ENCODE data around the gene DLGAP1. TPM values are rescaled to one million over a fixed set of nuclear protein-coding genes. Genes with fewer than 3 reads are reported as not detected.
A peak's percentile ranks its signal among the peaks of the same experiment; 100 is the strongest.

DLGAP1 gene
- total RNA-seq, 1 experiment from 2014 or later = 0.39 TPM

DNA sequence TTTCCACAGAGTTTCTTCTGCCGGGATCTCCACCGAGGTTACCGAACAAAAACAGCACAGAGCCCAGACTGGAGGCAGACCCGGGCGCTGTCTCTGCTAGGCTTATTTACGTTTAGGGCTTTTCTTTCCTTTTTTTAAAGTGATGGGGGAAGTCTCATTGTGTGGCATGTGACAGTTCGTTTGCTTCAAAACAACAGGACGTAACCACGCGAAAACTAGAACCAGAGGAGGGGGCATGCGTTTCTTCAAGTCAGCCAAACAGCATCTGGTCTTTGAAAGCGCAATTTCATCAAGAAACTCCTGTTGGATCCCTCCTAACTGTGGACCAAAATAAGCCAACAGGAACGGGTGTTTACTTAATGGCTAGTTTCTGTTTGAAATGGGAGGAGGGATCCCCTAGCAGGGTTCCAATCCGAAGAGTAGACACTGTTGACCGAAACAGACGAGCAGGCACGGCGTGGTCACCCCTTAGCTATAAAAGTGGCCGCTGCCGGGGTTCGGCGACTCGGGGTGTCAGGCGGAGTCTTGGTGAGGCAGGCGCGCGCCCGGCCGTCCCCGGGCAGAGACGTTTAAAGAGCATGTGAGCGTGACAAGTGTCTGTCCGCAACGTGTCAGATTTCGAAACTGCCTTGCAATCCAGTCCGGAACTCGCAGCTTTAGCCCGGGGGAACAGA, 1006.1 kb downstream of the DLGAP1 start:
- H3K27me3 ChIP-seq (ENCODE audit: insufficient read depth, low read length) = no peaks in the 10 kb centered on the region
- no peaks in the 10 kb centered on the region for H3K9me3 ChIP-seq (ENCODE audit: control insufficient read depth in 1 of 2, insufficient read depth in 1 of 2, low read depth in 1 of 2, low read length in 2 of 2)
- peaks cover 29 to 53% of the 10 kb centered on the region in 2 experiments for H3K4me1 ChIP-seq (ENCODE audit: control insufficient read depth in 1 of 2, insufficient read depth in 2 of 2, low read length in 2 of 2)
- intact Hi-C loops (cut with micrococcal nuclease) = loop anchor here (1.0 to 10.0 kb wide), 6 partner anchors 64 to 217 kb away; partner anchors contain the start of gene MYL12B
- no peak overlapping the region for H2AFZ ChIP-seq (ENCODE audit: low read depth, low read length, poor library complexity, severe bottlenecking)
- H3K79me2 ChIP-seq (ENCODE audit: insufficient read depth, low read length) = peaks cover 60% of the 10 kb centered on the region
- H3K4me2 ChIP-seq (ENCODE audit: low read length) = peak overlapping the region; percentile 87
- POLR2A ChIA-PET = interaction anchor here (0.7 to 3.2 kb wide), 6 partner anchors 136 to 217 kb away, joined by 3 to 16 read pairs (median 7); no protein-coding TSS in a partner anchor
- H3K36me3 ChIP-seq (ENCODE audit: control insufficient read depth in 1 of 2, insufficient read depth in 2 of 2, low read length in 2 of 2) = peaks cover 0 to 22% of the 10 kb centered on the region in 2 experiments; a peak in 2 of 4 replicates
- CTCF ChIA-PET = interaction anchor here (2.0 kb wide), 1 partner anchor 218 kb away, joined by 6 read pairs; no protein-coding TSS in a partner anchor
- peak overlapping the region; percentile 79 for H3K9ac ChIP-seq (ENCODE audit: low read length)
- RAD21 ChIA-PET (ENCODE audit: low non-redundant PET in 1 of 2, low total read pairs in 2 of 2, uncharacterized antibody in 2 of 2, unreplicated experiment in 2 of 2) = no interaction called here
- TSS peak; percentile 55 for BruUV-seq (replicated peaks)
- H3K9me2 ChIP-seq (ENCODE audit: insufficient read depth) = no peaks in the 10 kb centered on the region
- DNase-seq (ENCODE audit: low read depth, low spot score) = peak; percentile 70
- peak overlapping the region; percentile 78 to 85 for H3K4me3 ChIP-seq (replicated peaks in 1 of 2; ENCODE audit: low read depth in 1 of 2, low read length in 2 of 2)
- peak; percentile 5 for ATAC-seq
- no peaks in the 10 kb centered on the region for H4K20me1 ChIP-seq (ENCODE audit: insufficient read depth)
- peak overlapping the region; percentile 90 for H3K27ac ChIP-seq (ENCODE audit: low read depth, low read length)
- TF ChIP-seq TCF7L2 (IDR thresholded peaks at IDR 0.05; ENCODE audit: borderline replicate concordance, extremely low read depth, insufficient read depth, insufficient read length) = peak; percentile 27
- TF ChIP-seq SIN3A (IDR thresholded peaks at IDR 0.05; ENCODE audit: low read depth) = no peak

DNA sequence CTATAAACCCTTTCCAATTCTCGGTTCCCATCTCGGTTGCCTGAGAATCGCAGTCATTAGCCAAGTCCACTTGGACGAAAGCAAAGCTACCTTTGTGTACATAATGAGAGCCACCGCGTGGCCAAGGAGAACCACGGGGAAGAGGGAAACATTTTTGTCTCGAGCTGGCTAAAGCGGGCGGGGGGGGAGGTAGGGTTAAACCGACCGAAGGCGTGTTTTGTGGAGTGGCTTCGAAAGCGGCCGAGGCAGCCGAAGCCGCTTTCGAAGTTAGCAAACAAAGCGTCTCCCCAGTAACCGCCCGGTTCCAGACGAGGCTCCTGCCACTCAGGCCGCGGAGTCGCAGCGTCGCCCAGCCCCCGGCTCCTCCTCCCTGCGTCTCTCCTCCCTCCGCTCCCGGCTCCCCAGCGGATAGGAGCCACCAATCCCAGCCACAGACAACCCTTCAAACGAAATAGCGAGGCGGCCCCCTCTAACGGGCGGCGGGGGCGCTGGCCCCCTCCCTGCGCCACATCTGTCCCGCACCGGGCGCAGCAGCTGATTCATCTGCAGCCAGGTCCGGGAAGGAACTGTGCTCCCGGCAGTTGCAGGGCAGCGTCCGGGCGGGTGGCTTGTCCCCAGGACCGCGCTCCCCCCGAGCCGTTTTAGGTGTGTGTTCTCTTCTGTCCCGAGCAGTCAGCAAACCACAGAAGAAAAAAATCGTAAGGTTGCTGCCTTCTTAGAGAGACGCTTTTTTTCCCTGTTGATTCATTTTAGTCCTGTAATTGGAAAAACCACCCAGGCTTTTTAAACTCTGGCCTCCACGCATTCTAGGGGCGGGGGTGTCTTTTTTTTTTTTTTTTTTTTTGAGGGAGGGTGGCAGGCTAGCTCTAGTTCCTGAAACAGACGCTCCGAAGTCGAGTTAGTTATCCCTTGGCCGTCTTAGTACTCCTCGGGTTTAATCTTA, 1006.9 kb downstream of the DLGAP1 start:
- Histone ChIP-seq H3K9me3 (ENCODE audit: control insufficient read depth in 1 of 2, insufficient read depth in 1 of 2, low read depth in 1 of 2, low read length in 2 of 2) (no peaks in the 10 kb centered on the region), H3K36me3 (ENCODE audit: control insufficient read depth in 1 of 2, insufficient read depth in 2 of 2, low read length in 2 of 2) (peaks cover 0 to 22% of the 10 kb centered on the region in 2 experiments; a peak in 2 of 4 replicates), H3K27me3 (ENCODE audit: insufficient read depth, low read length) (no peaks in the 10 kb centered on the region), H2AFZ (ENCODE audit: low read depth, low read length, poor library complexity, severe bottlenecking) (no peak overlapping the region), H3K27ac (ENCODE audit: low read depth, low read length) (peak overlapping the region; percentile 90), H3K9me2 (ENCODE audit: insufficient read depth) (no peaks in the 10 kb centered on the region), H3K79me2 (ENCODE audit: insufficient read depth, low read length) (peaks cover 52% of the 10 kb centered on the region), H3K4me3 (replicated peaks in 1 of 2; ENCODE audit: low read depth in 1 of 2, low read length in 2 of 2) (peak overlapping the region; percentile 78 to 85), H3K9ac (ENCODE audit: low read length) (peak overlapping the region; percentile 79), H4K20me1 (ENCODE audit: insufficient read depth) (no peaks in the 10 kb centered on the region), H3K4me1 (ENCODE audit: control insufficient read depth in 1 of 2, insufficient read depth in 2 of 2, low read length in 2 of 2) (peaks cover 25 to 45% of the 10 kb centered on the region in 2 experiments), H3K4me2 (ENCODE audit: low read length) (peak overlapping the region; percentile 87)
- intact Hi-C loops (cut with micrococcal nuclease) = loop anchor here (5.0 to 10.0 kb wide), 5 partner anchors 63 to 204 kb away; partner anchors contain the start of gene MYL12B
- POLR2A ChIA-PET = interaction anchor here (0.7 to 3.2 kb wide), 10 partner anchors 10 to 218 kb away, joined by 3 to 16 read pairs (median 6); no protein-coding TSS in a partner anchor
- peak; percentile 81 for ATAC-seq
- no TSS peak for BruUV-seq (replicated peaks)
- CTCF ChIA-PET = interaction anchor here (0.9 to 2.0 kb wide), 3 partner anchors 147 to 218 kb away, joined by 3 to 6 read pairs (median 5); no protein-coding TSS in a partner anchor
- TF ChIP-seq, protein P1, sequence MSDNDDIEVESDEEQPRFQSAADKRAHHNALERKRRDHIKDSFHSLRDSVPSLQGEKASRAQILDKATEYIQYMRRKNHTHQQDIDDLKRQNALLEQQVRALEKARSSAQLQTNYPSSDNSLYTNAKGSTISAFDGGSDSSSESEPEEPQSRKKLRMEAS (IDR thresholded peaks at IDR 0.05) = no peak
- TF ChIP-seq, protein P2, sequence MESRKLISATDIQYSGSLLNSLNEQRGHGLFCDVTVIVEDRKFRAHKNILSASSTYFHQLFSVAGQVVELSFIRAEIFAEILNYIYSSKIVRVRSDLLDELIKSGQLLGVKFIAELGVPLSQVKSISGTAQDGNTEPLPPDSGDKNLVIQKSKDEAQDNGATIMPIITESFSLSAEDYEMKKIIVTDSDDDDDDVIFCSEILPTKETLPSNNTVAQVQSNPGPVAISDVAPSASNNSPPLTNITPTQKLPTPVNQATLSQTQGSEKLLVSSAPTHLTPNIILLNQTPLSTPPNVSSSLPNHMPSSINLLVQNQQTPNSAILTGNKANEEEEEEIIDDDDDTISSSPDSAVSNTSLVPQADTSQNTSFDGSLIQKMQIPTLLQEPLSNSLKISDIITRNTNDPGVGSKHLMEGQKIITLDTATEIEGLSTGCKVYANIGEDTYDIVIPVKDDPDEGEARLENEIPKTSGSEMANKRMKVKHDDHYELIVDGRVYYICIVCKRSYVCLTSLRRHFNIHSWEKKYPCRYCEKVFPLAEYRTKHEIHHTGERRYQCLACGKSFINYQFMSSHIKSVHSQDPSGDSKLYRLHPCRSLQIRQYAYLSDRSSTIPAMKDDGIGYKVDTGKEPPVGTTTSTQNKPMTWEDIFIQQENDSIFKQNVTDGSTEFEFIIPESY (IDR thresholded peaks at IDR 0.05; ENCODE audit: extremely low read depth, insufficient replicate concordance, low read length) = peak; percentile 57
- TF ChIP-seq POLR2AphosphoS5 (IDR thresholded peaks at IDR 0.05; ENCODE audit: low read depth, low read length) = peak; percentile 86
- peak; percentile 100 for TF ChIP-seq TCF7L2 (IDR thresholded peaks at IDR 0.05; ENCODE audit: borderline replicate concordance, extremely low read depth, insufficient read depth, insufficient read length)
- TF ChIP-seq, protein P3, sequence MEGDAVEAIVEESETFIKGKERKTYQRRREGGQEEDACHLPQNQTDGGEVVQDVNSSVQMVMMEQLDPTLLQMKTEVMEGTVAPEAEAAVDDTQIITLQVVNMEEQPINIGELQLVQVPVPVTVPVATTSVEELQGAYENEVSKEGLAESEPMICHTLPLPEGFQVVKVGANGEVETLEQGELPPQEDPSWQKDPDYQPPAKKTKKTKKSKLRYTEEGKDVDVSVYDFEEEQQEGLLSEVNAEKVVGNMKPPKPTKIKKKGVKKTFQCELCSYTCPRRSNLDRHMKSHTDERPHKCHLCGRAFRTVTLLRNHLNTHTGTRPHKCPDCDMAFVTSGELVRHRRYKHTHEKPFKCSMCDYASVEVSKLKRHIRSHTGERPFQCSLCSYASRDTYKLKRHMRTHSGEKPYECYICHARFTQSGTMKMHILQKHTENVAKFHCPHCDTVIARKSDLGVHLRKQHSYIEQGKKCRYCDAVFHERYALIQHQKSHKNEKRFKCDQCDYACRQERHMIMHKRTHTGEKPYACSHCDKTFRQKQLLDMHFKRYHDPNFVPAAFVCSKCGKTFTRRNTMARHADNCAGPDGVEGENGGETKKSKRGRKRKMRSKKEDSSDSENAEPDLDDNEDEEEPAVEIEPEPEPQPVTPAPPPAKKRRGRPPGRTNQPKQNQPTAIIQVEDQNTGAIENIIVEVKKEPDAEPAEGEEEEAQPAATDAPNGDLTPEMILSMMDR (IDR thresholded peaks at IDR 0.05 in 2 of 3, conservative IDR thresholded peaks at IDR 0.05 in 1 of 3; ENCODE audit: borderline replicate concordance in 1 of 3, insufficient read depth in 1 of 3, low read depth in 2 of 3, low read length in 2 of 3) = no peak
- RAD21 ChIA-PET (ENCODE audit: low non-redundant PET in 1 of 2, low total read pairs in 2 of 2, uncharacterized antibody in 2 of 2, unreplicated experiment in 2 of 2) = interaction anchor here (0.5 to 0.8 kb wide), 3 partner anchors 144 to 218 kb away, joined by 4 to 6 read pairs (median 5); no protein-coding TSS in a partner anchor
- peak; percentile 92 for DNase-seq (ENCODE audit: low read depth, low spot score)

Measured in HCT116 (cell line).